ENCODE measurements around the gene MMP14. TPM values are rescaled to one million over a fixed set of nuclear protein-coding genes. Genes with fewer than 3 reads are reported as not detected.

Gene MMP14
- total and polyA plus RNA-seq, 9 of the 15 experiments (the other 6 are each of a cell fraction or from before 2014, with no cell fraction given) = 0.36 to 5.8 (median 1.3) TPM; not detected in 2

DNA sequence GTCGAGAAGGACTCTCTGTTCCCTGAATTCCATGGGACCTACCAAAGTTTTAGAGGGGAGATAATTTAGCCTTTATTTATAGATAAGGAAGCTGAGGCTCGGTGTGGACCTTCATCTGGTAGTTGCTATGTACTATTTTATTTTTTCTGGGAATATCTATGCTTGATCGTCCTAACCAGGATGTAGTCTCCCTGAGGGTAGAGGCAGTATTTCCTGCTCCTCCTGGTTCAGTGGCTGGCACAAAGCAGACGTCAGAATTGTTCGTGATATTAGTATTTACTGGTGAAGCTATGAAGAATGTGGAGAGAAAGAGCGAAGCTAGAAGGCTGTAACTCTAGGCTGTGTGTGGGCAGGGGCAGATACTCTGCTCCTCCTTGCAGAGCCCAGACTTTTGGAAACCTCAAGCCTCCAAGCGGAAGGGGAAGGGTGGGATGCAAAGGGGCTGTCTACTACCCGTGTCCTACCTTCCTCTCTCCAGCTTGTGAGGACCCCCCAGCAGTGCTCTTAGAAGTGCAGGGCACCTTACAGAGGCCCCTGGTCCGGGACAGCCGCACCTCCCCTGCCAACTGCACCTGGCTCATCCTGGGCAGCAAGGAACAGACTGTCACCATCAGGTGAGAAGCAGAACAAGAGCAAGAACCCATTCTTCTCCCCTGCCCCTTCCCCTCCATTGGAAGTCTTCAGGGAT is 36.6 kb downstream of the MMP14 start (continued):
- TF ChIP-seq, protein P1, sequence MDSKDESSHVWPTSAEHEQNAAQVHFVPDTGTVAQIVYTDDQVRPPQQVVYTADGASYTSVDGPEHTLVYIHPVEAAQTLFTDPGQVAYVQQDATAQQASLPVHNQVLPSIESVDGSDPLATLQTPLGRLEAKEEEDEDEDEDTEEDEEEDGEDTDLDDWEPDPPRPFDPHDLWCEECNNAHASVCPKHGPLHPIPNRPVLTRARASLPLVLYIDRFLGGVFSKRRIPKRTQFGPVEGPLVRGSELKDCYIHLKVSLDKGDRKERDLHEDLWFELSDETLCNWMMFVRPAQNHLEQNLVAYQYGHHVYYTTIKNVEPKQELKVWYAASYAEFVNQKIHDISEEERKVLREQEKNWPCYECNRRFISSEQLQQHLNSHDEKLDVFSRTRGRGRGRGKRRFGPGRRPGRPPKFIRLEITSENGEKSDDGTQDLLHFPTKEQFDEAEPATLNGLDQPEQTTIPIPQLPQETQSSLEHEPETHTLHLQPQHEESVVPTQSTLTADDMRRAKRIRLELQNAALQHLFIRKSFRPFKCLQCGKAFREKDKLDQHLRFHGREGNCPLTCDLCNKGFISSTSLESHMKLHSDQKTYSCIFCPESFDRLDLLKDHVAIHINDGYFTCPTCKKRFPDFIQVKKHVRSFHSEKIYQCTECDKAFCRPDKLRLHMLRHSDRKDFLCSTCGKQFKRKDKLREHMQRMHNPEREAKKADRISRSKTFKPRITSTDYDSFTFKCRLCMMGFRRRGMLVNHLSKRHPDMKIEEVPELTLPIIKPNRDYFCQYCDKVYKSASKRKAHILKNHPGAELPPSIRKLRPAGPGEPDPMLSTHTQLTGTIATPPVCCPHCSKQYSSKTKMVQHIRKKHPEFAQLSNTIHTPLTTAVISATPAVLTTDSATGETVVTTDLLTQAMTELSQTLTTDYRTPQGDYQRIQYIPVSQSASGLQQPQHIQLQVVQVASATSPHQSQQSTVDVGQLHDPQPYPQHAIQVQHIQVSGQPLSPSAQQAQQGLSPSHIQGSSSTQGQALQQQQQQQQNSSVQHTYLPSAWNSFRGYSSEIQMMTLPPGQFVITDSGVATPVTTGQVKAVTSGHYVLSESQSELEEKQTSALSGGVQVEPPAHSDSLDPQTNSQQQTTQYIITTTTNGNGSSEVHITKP (IDR thresholded peaks at IDR 0.05; ENCODE audit: partially characterized antibody) = peak; percentile 66
- TF ChIP-seq, protein P2, sequence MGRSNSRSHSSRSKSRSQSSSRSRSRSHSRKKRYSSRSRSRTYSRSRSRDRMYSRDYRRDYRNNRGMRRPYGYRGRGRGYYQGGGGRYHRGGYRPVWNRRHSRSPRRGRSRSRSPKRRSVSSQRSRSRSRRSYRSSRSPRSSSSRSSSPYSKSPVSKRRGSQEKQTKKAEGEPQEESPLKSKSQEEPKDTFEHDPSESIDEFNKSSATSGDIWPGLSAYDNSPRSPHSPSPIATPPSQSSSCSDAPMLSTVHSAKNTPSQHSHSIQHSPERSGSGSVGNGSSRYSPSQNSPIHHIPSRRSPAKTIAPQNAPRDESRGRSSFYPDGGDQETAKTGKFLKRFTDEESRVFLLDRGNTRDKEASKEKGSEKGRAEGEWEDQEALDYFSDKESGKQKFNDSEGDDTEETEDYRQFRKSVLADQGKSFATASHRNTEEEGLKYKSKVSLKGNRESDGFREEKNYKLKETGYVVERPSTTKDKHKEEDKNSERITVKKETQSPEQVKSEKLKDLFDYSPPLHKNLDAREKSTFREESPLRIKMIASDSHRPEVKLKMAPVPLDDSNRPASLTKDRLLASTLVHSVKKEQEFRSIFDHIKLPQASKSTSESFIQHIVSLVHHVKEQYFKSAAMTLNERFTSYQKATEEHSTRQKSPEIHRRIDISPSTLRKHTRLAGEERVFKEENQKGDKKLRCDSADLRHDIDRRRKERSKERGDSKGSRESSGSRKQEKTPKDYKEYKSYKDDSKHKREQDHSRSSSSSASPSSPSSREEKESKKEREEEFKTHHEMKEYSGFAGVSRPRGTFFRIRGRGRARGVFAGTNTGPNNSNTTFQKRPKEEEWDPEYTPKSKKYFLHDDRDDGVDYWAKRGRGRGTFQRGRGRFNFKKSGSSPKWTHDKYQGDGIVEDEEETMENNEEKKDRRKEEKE (IDR thresholded peaks at IDR 0.05; ENCODE audit: borderline replicate concordance in 1 of 2, control insufficient read depth in 1 of 2, low read depth in 2 of 2, low read length in 1 of 2) = no peak
- TF ChIP-seq YY1 (IDR thresholded peaks at IDR 0.05; ENCODE audit: borderline replicate concordance in 1 of 3, control insufficient read depth in 1 of 3, extremely low read depth in 1 of 3, insufficient read depth in 3 of 3, insufficient read length in 1 of 3, insufficient replicate concordance in 2 of 3, low read depth in 1 of 3, low read length in 2 of 3) (no peak), ZFP36 (IDR thresholded peaks at IDR 0.05; ENCODE audit: low read depth, low read length, partially characterized antibody) (no peak), ZZZ3 (IDR thresholded peaks at IDR 0.05) (no peak), TAF9B (IDR thresholded peaks at IDR 0.05; ENCODE audit: partially characterized antibody) (peak; percentile 1), LCOR (CRISPR knock-in tag; IDR thresholded peaks at IDR 0.05) (peak; percentile 6; the same call in 1 of the 2 replicates), HNRNPH1 (optimal IDR thresholded peaks at IDR 0.05; ENCODE audit: low read depth, low read length) (no peak), NRF1 (conservative IDR thresholded peaks at IDR 0.05 in 1 of 2, IDR thresholded peaks at IDR 0.05 in 1 of 2) (peak; percentile 37 to 60; a peak in 2 of 4 replicates)
- TF ChIP-seq, protein P3, sequence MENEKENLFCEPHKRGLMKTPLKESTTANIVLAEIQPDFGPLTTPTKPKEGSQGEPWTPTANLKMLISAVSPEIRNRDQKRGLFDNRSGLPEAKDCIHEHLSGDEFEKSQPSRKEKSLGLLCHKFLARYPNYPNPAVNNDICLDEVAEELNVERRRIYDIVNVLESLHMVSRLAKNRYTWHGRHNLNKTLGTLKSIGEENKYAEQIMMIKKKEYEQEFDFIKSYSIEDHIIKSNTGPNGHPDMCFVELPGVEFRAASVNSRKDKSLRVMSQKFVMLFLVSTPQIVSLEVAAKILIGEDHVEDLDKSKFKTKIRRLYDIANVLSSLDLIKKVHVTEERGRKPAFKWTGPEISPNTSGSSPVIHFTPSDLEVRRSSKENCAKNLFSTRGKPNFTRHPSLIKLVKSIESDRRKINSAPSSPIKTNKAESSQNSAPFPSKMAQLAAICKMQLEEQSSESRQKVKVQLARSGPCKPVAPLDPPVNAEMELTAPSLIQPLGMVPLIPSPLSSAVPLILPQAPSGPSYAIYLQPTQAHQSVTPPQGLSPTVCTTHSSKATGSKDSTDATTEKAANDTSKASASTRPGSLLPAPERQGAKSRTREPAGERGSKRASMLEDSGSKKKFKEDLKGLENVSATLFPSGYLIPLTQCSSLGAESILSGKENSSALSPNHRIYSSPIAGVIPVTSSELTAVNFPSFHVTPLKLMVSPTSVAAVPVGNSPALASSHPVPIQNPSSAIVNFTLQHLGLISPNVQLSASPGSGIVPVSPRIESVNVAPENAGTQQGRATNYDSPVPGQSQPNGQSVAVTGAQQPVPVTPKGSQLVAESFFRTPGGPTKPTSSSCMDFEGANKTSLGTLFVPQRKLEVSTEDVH (IDR thresholded peaks at IDR 0.05; ENCODE audit: low read depth, partially characterized antibody) = peak; percentile 10
- TF ChIP-seq, protein P4, sequence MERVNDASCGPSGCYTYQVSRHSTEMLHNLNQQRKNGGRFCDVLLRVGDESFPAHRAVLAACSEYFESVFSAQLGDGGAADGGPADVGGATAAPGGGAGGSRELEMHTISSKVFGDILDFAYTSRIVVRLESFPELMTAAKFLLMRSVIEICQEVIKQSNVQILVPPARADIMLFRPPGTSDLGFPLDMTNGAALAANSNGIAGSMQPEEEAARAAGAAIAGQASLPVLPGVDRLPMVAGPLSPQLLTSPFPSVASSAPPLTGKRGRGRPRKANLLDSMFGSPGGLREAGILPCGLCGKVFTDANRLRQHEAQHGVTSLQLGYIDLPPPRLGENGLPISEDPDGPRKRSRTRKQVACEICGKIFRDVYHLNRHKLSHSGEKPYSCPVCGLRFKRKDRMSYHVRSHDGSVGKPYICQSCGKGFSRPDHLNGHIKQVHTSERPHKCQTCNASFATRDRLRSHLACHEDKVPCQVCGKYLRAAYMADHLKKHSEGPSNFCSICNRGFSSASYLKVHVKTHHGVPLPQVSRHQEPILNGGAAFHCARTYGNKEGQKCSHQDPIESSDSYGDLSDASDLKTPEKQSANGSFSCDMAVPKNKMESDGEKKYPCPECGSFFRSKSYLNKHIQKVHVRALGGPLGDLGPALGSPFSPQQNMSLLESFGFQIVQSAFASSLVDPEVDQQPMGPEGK (CRISPR knock-in tag; IDR thresholded peaks at IDR 0.05; ENCODE audit: borderline replicate concordance) = no peak

All from K562 (cell line).